Omental fat pad (tissue), 4 donors: ENCODE results near the gene CALD1. TPM values are rescaled to one million over a fixed set of nuclear protein-coding genes. Genes with fewer than 3 reads are reported as not detected.

Experiments
- ATAC-seq: fragments of 150-250 bp; one replicate; pipeline ENCODE4 v1.9.1; 2016; ENCODE audit warnings: mild to moderate bottlenecking, moderate library complexity; ENCODE audit not compliant: low FRiP score
- DNase-seq: peaks from one replicate; pipeline ENCODE4 v3.0.0-alpha.2; 2019; ENCODE audit warnings: low spot score
- CTCF ChIP-seq, 3 donors: fragments of 450-650 bp; IDR thresholded peaks; one replicate each; pipeline ENCODE4 v1.5.1; 2016 to 2017; ENCODE audit warnings: antibody characterized with exemption in 3 of 3, mild to moderate bottlenecking in 3 of 3, moderate library complexity in 2 of 3
- total RNA-seq, 4 donors: library from RNA; depleted of rRNA; stranded (reverse); fragments of >200 nt; gene quantifications; one replicate each; pipeline ENCODE4 v1.1.0, GENCODE V29; 2016

The CALD1 gene
- total RNA-seq, 4 donors from 2014 or later = 195 to 347 (median 250) TPM

DNA sequence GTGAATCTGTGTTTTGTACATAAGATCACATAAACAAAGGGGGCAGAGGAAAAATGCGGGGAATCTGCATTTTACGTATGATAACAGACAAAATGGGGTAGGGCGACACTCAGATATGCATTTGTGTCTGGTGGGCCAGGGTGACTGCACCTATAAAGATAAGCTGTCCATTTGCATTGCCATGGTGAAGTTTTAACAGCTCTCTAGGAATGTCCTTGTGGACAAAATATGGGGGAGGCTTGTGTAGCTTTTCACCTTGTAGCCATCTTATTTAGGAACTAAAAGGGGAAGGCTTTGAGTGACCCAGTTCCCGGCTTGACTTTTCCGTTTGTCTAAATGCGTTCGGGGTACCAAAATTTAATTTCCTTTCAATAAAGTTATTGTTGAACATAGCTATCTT lies 114.5 kb downstream of the CALD1 start:
- no peak for TF ChIP-seq CTCF (IDR thresholded peaks at IDR 0.05)
- DNase-seq (no peak), ATAC-seq (no peak)

GRCh38 chr7:134894928-134895327 lies 115.5 kb downstream of the CALD1 start:
- ATAC-seq (no peak), DNase-seq (no peak)
- no peak for TF ChIP-seq CTCF (IDR thresholded peaks at IDR 0.05)

DNA sequence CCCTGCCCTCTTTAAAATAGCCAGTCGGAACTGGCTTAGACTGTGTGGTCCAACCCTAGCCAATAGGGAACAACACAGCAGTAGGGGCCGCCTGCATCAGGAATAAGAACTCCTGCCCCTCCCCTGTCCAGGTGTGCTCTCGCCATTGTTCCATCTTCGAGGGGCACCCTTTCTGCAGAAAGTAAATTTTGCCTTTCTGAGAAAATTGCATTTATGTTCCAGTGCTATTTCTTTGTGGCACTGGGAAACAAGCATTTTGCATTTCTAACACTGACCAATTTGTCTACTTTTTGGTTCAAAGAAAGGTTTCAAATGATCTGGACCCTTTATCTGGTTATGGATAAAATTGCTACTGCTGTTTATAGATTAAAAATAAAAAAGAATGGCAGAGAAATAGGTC lies 116.6 kb downstream of the CALD1 start:
- no peak for DNase-seq
- ATAC-seq = no peak
- TF ChIP-seq CTCF (IDR thresholded peaks at IDR 0.05) = no peak

- no peak for ATAC-seq
- no peak for DNase-seq
- no peak for TF ChIP-seq CTCF (IDR thresholded peaks at IDR 0.05)
Observed at GRCh38 chr7:134897936-134898335, 118.5 kb downstream of the CALD1 start.

DNA sequence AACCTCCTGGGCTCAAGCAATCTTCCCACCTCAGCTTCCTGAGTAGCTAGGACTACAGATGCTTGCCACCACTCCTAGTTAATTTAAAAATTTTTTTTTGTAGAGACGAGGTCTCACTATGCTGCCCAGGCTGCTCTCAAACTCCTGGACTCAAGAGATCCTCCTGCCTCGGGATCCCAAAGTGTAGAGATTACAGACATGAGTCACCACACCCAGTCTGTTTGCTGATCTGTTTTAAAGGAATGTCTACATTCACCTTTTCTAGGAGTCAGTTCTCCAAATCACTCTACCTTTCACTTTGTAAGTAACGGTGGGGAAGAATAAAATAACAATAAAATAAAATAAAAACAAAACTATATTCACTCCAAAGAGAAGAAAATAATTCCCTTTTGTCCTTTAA lies 120.3 kb downstream of the CALD1 start:
- ATAC-seq = peak; percentile 84
- TF ChIP-seq CTCF (IDR thresholded peaks at IDR 0.05) = no peak
- no peak for DNase-seq

GRCh38 chr7:134900166-134900982 lies 120.9 kb downstream of the CALD1 start:
- ATAC-seq = no peak
- TF ChIP-seq CTCF (IDR thresholded peaks at IDR 0.05) = no peak
- no peak for DNase-seq

GRCh38 chr7:134901389-134902020 lies 122.1 kb downstream of the CALD1 start:
- ATAC-seq (peak; percentile 20), DNase-seq (no peak)
- TF ChIP-seq CTCF (IDR thresholded peaks at IDR 0.05) = no peak
